Central memory CD4-positive, alpha-beta T cell (primary cell): ENCODE results near the gene ABHD10.
A peak's percentile ranks its signal among the peaks of the same experiment; 100 is the strongest.

ENCODE experiments used
- DNase-seq: peaks from one replicate; pipeline ENCODE4 v3.0.0; 2022

ABHD10 gene

DNA sequence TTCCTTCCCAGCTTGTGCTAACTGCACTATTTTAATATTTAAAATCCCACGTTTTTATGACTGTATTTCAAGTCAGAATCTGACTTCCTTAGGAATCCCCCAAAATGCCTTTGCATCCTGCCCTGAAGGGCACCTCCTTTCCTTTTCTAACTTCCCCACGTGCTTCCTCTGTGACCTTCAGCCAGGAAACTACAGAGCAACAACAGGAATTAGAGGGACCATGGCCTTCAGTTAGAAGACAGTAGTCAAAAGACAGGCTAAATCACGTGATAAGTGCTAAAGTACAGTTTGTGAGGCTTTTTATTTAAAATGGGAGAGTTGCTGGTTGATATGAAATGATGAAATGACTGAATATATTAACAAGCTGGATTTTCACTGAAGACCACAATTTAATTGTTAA is 11.8 kb upstream of the ABHD10 start:
- DNase-seq = no peak

DNA sequence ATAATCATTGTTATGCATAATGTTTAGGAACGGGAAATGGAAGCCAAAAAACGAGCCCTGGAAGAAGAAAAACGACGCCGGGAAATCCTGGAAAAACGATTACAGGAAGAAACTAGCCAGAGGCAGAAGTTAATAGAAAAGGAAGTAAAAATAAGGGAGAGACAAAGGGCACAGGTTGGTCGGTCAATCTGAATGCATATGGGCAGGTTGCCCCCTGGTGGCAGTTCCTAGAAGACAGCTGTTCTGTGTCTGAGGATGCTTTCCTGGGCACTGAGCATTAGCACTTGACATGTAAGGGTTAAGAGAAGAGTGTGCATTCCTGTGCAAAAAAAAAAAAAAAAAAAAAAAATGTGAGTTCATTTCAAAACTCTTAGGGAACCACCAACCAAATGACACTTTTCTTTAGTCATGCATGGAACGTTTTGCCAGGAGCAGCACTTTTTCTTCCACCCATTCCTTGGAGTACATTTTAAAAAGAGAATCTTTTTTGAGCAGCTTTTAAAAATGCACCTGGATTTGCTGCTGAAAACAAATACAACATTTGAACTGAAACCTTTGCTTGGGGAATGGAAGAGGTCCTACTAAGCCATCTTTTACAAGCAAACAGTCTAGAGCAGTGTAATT is 11.1 kb upstream of the ABHD10 start:
- DNase-seq = peak; percentile 66

DNA sequence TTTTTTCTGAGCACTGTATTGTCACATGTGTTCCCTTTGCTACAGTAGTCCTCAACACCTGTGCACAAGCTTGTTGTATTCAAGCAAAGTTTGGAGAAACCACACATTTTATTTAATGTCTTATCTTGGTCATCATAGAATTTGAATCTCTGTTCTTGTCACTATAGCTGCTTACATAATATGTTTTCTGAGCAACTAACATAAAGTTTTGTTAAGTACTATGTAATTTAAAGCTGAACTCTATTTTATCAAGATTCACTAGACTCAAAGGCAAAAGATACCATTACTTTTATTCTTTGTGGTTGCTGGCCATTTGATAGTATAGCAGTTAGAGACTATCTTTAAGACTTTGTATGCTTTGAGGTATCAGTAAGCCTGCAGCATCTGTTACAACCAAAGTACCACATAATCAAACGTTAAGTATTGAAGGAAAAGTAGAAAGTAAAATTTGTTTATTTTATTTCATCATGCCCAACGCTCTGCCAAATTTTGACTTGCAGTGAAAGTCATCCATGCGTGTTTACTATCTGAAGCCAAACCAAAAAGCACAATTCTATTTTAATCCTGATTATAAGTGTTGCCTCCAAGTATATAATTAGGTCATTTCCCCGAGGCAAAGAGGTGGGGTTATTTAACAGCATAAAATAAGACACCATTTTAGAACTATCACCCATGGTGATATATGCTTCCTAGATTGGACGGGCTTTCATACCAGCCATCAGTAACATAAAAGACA is 10.3 kb upstream of the ABHD10 start:
- DNase-seq = no peak

DNA sequence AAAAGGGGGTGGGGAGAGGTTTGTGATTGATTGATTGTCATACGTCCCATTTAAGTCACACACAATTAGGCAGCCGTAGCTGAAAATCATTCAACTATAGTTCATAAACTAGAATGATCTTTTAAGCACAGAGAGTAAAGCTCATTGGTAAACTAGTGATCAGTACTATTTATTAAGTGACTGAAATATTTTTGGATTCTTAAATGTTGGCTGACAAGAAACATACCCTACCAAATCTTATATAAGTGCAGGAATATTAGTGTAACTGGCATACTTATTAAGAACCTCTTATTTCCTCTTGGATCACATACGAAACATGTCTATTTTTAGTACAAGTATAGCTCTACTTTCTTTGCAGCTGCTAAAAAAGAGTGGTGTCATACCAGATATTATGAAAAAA is 8.4 kb upstream of the ABHD10 start:
- no peak for DNase-seq

DNA sequence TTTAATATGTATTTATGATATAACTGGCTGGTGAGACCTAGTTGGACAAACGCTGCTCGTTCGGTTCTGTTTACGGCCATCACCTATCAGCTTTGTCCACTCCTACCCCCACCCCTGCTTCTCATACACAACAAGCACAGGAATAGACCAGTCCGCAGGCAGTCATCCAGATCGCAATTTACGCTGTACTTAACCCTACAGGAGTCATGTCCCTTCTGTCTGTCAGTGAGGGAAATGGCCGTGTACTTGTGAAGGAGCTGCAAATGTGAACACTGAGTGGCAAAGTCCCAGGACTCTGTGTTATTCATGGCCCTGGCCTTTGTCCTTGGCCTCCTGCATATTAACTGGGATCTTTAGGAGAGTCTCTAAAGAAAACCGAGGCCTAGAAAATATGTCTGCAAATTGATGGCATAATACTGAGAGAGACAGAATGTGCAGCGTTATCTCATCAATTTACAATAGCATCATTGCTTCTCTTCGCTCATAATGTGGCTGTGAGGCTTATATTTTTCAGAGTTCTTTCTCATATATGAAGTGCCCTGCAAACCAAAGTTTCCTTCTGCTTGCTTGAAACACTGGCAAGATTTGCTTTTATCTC is 7.2 kb upstream of the ABHD10 start:
- no peak for DNase-seq

DNA sequence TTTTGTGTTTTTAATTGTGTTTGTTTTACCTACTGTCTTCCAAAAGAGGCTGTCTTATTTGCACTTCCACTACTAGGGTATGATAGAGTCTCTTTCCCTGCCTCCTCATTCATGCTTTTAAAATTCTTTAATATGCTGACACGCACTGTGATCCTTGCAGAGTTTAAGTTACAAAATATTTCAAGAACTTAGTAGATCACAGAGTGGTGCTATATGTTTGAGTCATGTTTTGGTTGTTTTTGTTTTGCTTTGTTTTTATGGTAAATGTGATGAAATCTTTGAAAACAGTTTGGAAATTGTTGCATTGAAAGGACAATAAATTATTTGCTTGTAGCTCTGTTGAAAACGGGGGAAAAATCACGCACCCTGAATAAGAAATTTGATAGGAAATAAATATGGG is 5.9 kb upstream of the ABHD10 start:
- DNase-seq = no peak

DNA sequence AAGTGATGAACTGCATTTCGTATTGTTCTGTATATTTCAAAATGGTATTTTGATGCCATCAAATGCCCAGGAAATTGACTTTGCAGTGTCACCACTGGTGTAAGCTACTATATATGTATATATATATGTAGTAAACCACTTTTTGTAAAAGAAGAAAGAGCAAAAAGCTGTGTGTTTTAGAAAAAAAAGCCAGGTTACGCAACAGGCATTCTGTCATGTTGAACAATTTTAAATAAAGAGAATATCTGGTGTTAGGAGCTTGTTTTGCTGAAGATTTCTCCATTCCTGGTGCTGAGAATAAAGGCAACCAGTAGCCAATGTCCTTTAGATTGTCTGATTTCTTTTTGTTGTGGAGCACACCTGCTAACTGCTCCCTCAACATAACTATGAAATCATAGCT is 3.7 kb upstream of the ABHD10 start:
- no peak for DNase-seq

DNA sequence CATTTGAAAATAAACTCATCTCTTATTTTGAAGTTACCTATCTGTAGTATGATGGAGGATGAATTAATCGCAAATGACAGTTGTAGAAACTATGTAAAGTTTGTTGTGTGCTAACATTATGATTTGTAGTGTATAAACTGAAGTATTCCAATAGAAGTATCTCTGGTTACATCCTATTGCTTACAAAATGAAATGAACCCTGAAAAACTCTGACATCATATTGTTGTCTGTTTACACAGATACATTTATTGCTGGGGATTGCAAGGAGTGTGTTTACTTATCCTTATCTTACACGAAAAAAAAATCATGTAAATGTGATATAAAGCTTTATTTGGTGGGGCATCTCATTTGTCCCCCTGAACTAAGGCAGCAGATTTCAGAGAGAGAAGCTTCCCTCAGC is 2.6 kb upstream of the ABHD10 start:
- no peak for DNase-seq

DNA sequence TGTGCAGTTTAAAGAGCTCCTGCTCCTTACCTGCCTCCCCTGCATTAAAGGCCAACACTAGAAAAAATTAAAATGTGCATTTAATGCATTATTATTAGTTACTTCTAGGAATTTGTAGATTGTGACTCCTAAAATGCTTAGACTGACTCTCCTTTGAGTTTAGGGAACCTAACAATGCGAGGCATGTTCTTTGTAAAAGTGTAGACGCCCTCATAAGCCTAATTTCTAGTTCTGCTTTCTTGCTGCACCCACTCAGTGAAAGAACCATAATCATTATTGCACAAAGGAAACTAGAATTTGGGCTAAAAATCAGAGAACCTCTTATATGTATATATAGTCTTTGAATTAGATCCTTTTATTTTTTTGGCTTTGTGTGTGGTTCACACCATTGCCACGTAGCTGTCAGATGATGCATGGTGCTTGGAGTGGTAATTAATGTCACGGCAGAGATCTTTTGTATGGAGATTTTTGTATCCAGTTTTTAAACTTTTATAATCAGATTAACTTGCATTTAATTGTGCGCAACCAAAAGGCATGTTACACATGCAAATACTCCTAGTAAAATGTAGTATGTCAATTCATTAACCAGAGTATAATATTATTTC is 710 bp downstream of the ABHD10 start:
- DNase-seq = peak; percentile 9

DNA sequence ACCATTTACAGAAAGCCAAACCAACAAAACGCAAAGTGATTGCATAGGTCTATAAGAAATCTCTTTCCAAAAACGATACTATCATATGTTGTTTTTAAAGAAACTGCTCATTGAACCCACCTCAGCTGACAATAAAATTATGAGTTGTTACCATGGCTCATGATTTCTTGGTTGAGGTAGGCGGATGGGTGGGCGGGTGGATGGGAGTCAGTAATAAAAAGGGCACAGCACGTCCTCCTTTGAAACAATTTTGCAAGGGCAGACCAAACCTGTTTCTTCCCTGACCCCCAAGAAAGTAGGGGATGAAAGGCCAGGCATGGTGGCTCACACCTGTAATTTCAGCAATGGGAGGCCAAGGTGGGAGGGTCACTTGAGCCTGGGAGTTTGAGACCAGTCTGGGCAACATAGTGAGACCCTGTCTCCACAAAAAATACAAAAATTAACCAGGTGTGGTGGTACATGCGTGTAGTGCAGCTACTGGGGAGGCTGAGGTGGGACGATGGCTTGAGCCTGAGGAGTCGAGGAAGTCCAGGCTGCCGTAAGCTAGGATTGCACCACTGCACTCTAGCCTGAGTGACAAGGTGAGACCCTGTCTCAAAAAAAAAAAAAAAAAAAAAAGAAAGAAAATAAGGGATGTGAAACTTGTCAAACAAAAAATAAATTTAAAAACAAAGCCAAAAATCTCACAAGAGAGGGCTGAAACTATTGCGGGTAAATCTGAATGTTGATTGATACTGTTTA is 2.1 kb downstream of the ABHD10 start:
- no peak for DNase-seq

DNA sequence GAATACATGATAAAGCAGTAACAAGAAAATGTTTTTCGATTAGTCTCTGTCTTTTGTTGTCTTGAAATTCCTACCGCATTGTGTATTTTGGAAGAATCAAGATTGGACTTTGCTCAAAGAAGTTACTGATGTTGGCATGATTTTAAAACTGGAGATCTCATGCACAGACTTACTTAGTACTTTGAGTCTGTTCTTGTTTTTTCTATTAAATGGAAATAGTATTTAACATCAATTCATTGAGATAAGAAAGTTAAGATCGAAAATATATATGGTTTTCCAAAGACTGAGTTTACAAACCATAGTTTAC is 2.6 kb downstream of the ABHD10 start:
- no peak for DNase-seq

DNA sequence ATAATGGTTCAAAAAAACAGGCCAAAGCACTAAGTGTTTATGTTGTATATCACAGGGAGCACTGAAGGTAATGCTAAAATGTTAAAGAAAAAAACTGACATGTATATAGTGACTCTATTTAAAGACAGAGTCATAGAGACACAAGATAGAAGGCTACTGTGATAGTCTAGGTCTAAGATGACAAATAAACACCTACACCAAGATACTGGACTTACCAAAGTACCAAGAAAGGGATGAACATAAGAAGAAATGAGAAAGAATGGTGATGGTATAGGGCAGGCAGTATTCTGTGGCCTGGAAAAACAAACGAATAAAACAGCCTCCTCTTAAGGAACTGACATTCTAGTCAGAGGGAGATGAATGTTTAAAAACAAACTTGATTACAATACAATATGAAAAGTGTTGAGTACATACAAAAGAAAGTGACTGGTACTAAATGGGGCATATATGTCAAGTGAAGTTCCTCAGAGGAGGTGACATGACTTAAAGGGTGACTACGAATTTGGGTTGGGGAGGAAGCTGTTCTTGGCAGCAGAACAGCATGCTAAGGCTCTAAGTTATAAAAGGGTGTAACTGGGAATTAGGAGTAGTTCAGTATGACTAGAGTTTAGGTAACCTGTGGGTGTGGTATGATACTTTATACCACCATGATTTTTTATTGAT is 5.9 kb downstream of the ABHD10 start:
- DNase-seq = no peak

DNA sequence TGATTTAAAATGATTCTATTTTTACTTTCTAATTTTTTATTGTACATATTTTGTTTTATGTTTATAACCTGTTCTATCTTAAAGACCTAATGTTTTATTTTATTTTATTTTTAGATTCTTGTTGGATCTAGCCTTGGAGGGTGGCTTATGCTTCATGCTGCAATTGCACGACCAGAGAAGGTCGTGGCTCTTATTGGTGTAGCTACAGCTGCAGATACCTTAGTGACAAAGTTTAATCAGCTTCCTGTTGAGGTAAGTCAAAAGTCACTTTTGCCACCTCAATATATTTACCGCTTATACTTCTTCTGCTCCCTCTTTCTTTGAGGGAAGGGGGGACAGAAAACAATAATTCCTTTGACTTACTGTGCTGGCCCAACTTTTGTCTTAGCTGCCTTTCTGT is 8.0 kb downstream of the ABHD10 start:
- DNase-seq = no peak

DNA sequence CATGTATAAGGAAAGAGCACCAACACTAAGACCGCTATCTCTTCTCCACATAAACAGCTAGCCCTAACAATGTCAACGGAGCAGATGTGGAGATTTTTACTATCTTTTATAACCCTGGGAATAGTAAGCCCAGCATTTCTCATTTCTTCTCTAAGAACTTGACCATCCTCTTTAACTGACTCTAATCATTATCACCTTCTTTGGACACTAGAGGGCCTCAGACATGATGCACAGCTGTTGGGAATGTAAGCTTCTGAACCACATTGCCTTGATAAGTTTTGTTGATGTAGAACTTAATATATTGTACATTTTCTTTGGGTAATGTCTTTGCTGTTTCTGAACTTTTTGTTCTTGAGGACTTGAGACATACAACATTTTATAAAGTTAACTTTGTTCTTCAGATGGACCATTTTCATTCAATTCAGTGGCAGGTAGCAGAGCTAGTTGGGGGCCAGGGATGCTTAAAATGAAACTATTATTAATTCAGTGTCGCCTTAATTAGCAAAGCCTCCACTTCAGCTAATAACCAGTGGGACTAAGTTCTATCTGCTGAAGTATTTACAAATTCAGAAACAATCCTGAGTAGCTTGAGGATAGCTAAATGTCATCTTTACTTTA is 10.3 kb downstream of the ABHD10 start:
- DNase-seq = peak; percentile 22

DNA sequence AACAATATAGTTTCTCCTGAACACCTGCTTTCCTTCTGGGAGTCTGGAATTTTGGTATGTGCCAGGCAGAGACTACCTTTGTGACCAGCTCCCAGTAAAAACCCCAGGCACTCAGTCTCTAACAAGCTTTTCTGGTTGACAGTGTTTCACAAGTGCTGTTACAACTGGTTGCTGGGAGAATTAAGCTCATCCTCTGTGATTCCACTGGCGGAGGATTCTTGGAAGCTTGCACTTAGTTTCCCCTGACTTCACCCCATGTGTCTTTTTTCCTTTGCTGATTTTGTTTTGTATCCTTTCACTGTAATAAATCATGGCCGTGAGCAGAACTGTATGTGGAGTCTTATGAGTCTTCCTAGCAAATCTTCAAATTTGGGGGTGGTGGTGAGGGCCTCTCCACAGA is 14.2 kb downstream of the ABHD10 start:
- no peak for DNase-seq

DNA sequence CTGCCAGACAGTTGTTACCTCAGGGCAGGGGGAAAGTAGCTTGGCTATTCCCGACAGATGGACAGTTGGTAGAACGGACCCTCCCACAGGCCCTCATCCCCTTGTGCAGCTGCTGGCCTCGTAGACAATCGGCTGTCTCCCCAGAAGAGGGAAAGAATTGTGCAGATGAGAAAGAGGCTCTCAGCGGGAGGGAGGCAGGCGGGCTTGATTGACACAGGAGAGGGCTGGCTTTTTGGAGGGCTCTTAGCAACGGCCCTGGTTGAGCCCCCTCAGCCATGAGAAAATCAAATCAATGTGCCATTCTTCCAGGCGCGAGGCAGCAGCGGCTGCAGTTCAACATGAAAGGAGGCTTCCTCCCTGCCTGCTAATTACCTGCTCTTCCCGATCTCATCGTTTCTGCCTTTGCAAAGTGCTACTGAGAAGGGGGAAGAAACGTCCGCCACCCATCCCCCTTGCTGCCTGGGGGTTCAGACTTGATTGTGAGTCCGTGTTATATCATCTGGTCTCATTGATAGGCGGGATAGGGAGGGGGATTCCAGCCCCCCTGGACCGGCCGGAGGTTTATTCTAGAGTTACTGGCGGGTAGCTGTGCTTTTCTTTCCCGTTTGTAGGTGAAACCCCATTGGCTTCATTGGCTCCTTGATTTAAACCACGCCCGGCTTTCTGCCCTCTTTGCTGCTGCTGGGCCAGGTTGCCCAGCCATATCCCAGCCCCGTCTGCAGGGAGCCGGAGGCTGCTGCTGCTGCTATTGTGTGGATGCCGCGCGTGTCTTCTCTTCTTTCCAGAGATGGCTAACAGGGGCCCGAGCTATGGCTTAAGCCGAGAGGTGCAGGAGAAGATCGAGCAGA is 20.0 kb downstream of the ABHD10 start, which contains the start of gene TAGLN3:
Gene TAGLN3, plus strand, starts transcription at position 287 of the 848 bp plus-strand sequence. Its CDS starts 501 bp downstream, at position 788.
- DNase-seq = no peak

DNA sequence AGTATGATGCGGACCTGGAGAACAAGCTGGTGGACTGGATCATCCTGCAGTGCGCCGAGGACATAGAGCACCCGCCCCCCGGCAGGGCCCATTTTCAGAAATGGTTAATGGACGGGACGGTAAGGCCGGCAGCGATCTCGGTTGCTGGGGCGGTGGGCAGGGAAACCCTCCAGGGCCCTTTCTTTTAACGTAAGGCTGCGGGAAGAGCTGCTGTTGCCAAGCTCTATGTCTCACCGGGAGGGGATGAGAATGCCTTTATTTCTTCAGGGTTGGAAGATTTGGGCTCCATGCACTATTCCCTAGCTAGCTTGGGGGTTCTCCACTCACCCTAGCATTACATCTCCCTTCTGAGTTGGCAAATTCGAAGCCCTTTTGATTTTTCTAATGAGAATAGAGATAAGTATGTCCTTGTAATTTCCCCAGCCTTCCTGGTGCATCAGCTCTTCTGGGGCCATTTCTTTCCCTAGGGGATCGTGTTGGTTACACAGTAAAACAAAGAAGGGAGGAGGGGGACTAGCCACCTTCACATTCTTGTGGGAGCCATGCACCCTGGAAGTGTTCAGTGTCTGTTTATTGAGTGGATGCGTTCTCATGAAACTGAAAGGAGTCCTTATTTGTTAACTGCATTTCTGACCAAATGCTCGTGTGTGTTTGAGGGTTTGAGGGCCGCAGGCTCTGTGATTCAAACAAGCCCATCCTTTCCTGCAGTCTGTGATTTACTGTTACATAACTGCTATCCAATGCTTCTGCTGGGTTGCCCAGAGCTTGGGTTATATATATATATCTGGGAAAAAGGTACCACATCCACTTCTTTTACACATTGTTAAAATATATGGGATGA is 20.9 kb downstream of the ABHD10 start:
- no peak for DNase-seq

DNA sequence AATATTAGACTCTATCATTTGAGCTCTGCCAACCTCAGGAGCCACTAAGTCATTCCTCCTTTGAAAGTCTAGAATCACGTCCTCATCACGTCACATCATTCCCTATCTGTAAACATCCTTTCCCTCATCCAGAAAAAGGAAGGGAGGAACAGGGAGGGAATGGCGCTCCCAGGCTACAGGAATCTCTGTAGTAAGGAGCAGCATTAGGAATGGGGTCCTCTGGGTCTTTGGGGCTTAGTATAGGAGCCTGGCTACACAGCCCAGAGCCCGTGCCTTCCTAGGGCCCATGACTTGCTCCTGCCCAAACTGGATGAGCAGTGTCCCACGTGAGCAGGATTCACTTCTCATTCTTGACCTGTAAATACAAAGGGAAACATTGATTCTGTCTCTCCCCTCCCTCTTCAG is 21.5 kb downstream of the ABHD10 start:
- DNase-seq = no peak

DNA sequence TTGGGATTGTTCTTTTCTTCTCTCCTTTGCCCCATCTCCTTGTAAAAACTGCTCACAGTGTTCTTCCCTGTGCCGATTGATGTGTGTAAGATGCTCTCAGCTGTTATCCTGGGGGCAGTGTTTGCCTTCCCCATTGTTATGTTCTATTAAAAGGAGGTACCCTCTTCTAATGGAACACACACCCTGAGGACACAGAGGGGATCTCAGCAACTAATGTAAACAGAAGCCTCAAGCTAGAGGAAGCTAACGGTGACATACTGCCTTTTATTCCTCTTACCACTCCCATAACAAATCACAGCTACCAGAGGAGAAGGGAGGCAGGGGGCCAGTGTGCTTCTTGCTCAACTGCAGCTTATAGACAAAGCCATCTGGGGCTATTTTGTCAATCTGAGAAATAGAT is 22.1 kb downstream of the ABHD10 start:
- no peak for DNase-seq

DNA sequence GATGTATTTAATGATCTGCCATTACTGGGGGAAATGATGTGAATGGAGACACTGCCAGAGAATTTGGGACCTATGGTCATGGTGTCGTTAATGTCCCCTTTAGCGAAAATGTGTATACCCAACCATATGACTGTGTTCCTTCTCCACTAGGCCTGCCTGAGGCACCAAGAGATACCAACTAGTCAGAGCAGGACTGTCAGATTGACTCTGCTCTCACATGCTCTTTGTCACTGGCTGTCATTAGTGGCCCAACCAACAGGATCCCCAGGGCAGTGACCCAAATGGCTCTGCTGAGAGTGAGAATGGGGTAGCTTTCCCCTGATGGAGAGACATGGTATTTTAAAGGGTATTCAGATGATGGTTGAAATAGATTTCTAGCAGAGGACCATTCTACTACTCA is 22.7 kb downstream of the ABHD10 start:
- DNase-seq = no peak
